IMR-90 (cell line): Measurements from ENCODE around the gene CDKAL1. TPM values are rescaled to one million over a fixed set of nuclear protein-coding genes. Genes with fewer than 3 reads are reported as not detected.

Experiments used
- ATAC-seq: fragments of 200-7000 bp; cut with Tn5 transposase; 2 replicates; pipeline ENCODE4 v1.9.1; 2020; ENCODE audit warnings: low read depth, mild to moderate bottlenecking, moderate library complexity
- BruUV-seq: library from RNA; stranded (reverse); fragments of 400-500 nt; replicated peaks from 2 replicates; lab custom pipeline; 2021; lab: Mats Ljungman, UMichigan
- CTCF ChIA-PET: fragments of 300-600 bp; formaldehyde crosslinking; extraction: SDS; loops from one replicate; lab custom pipeline; 2021; ENCODE audit warnings: antibody characterized with exemption; lab: Yijun Ruan, JAX
- POLR2A ChIA-PET: fragments of 300-600 bp; sonication (Branson Sonifier 250); formaldehyde crosslinking; loops from one replicate; lab custom pipeline; 2022; ENCODE audit warnings: antibody characterized with exemption; ENCODE audit not compliant: unreplicated experiment; lab: Charles Lee
- DNase-seq: peaks from one replicate; pipeline ENCODE4 v3.0.0; 2013
- H2AFZ ChIP-seq: replicated peaks from 2 replicates; pipeline ENCODE3; 2013; ENCODE audit warnings: low read length, mild to moderate bottlenecking; ENCODE audit not compliant: poor library complexity
- H2AK5ac ChIP-seq: 2 replicates; pipeline ENCODE4 v1.6.1; 2013; ENCODE audit warnings: low read depth, low read length, inconsistent platforms
- H2AK9ac ChIP-seq: replicated peaks from 2 replicates; pipeline ENCODE3; 2013; ENCODE audit warnings: mild to moderate bottlenecking, low read depth, low read length, moderate library complexity; ENCODE audit not compliant: poor library complexity
- H2BK120ac ChIP-seq: 2 replicates; pipeline ENCODE4 v1.6.1; 2013; ENCODE audit warnings: low read depth, low read length, inconsistent platforms
- H2BK15ac ChIP-seq: 3 replicates; pipeline ENCODE4 v1.6.1; 2013; ENCODE audit warnings: low read depth, low read length, inconsistent platforms
- H2BK20ac ChIP-seq: 2 replicates; pipeline ENCODE4 v1.6.1; 2013; ENCODE audit warnings: low read depth, mild to moderate bottlenecking, inconsistent platforms, low read length, moderate library complexity
- H2BK5ac ChIP-seq: 2 replicates; pipeline ENCODE4 v1.6.1; 2013; ENCODE audit warnings: mild to moderate bottlenecking, low read depth, low read length, inconsistent platforms; ENCODE audit not compliant: poor library complexity, severe bottlenecking
- H3K14ac ChIP-seq: replicated peaks from 2 replicates; pipeline ENCODE4 v1.6.1; 2013; ENCODE audit warnings: low read depth, low read length, inconsistent platforms
- H3K18ac ChIP-seq: 2 replicates; pipeline ENCODE4 v1.6.1; 2013; ENCODE audit warnings: low read depth, low read length, control low read depth
- H3K23ac ChIP-seq: 2 replicates; pipeline ENCODE4 v1.6.1; 2013; ENCODE audit warnings: low read depth, low read length, inconsistent platforms
- H3K27ac ChIP-seq: 2 replicates; pipeline ENCODE4 v1.5.1; 2013; ENCODE audit warnings: mild to moderate bottlenecking, control low read depth, low read length; ENCODE audit not compliant: insufficient read depth
- H3K27me3 ChIP-seq: 2 replicates; pipeline ENCODE4 v1.6.1; 2013; ENCODE audit warnings: low read length; ENCODE audit not compliant: control insufficient read depth, insufficient read depth
- H3K36me3 ChIP-seq: 2 replicates; pipeline ENCODE4 v1.6.1; 2013; ENCODE audit warnings: low read length, mixed read lengths; ENCODE audit not compliant: control insufficient read depth, insufficient read depth
- H3K4ac ChIP-seq: 2 replicates; pipeline ENCODE4 v1.6.1; 2013; ENCODE audit warnings: low read depth, low read length, inconsistent platforms
- H3K4me1 ChIP-seq: 2 replicates; pipeline ENCODE4 v1.6.1; 2013; ENCODE audit warnings: low read length, mixed read lengths; ENCODE audit not compliant: control insufficient read depth, insufficient read depth
- H3K4me2 ChIP-seq: 2 replicates; pipeline ENCODE4 v1.6.1; 2013; ENCODE audit warnings: low read depth, mild to moderate bottlenecking, control low read depth, low read length, moderate library complexity
- H3K4me3 ChIP-seq: 2 replicates; pipeline ENCODE4 v1.5.1; 2013; ENCODE audit warnings: low read depth, mild to moderate bottlenecking, control low read depth, low read length, moderate library complexity; ENCODE audit not compliant: insufficient read depth
- H3K56ac ChIP-seq: 2 replicates; pipeline ENCODE4 v1.6.1; 2013; ENCODE audit warnings: low read length, inconsistent platforms; ENCODE audit not compliant: insufficient read depth; ENCODE audit errors: extremely low read depth
- H3K79me1 ChIP-seq, 2 experiments: 2 replicates each; pipeline ENCODE4 v1.6.1; 2013; ENCODE audit warnings: low read length in 2 of 2, inconsistent platforms in 1 of 2, low read depth in 1 of 2
- H3K9ac ChIP-seq: 2 replicates; pipeline ENCODE4 v1.6.1; 2013; ENCODE audit warnings: low read depth, low read length, control low read depth
- H3K9me1 ChIP-seq: 2 replicates; pipeline ENCODE4 v1.6.1; 2013; ENCODE audit warnings: low read length, inconsistent platforms; ENCODE audit not compliant: insufficient read depth
- H3K9me3 ChIP-seq: 2 replicates; pipeline ENCODE4 v1.6.1; 2013; ENCODE audit warnings: low read length; ENCODE audit not compliant: control insufficient read depth, insufficient read depth
- H4K20me1 ChIP-seq: 2 replicates; pipeline ENCODE4 v1.6.1; 2013; ENCODE audit warnings: low read length, inconsistent platforms; ENCODE audit not compliant: insufficient read depth
- H4K5ac ChIP-seq: 2 replicates; pipeline ENCODE4 v1.6.1; 2013; ENCODE audit warnings: mild to moderate bottlenecking, low read depth, low read length, control low read depth
- H4K8ac ChIP-seq, 2 experiments: 2 replicates each; pipeline ENCODE4 v1.6.1; 2013; ENCODE audit warnings: low read depth in 2 of 2, low read length in 2 of 2, control low read depth in 1 of 2, inconsistent platforms in 1 of 2
- H4K91ac ChIP-seq: 2 replicates; pipeline ENCODE4 v1.6.1; 2013; ENCODE audit warnings: low read depth, low read length, inconsistent platforms; ENCODE audit not compliant: insufficient read depth
- BHLHE40 ChIP-seq: fragments of 150-350 bp; IDR thresholded peaks from 2 replicates; pipeline ENCODE4 v1.6.1; 2016; ENCODE audit warnings: mild to moderate bottlenecking, low read depth, low read length
- CEBPB ChIP-seq: IDR thresholded peaks from 2 replicates; pipeline ENCODE4 v1.6.1; 2012; ENCODE audit warnings: low read depth, low read length, improper control_type of control experiment
- CHD1 ChIP-seq: IDR thresholded peaks from 2 replicates; pipeline ENCODE4 v1.6.1; 2012; ENCODE audit warnings: low read depth, low read length, improper control_type of control experiment
- CTCF ChIP-seq: conservative IDR thresholded peaks from 2 replicates; pipeline ENCODE4 v1.5.1; 2012; ENCODE audit warnings: mild to moderate bottlenecking, low read depth, low read length, improper control_type of control experiment
- ELK1 ChIP-seq: fragments of 150-350 bp; IDR thresholded peaks from 2 replicates; pipeline ENCODE4 v1.6.1; 2016; ENCODE audit warnings: low read depth, mild to moderate bottlenecking, low read length, moderate library complexity, borderline replicate concordance
- FOS ChIP-seq: fragments of 150-350 bp; IDR thresholded peaks from 2 replicates; pipeline ENCODE4 v1.6.1; 2016; ENCODE audit warnings: low read depth, low read length
- MAFK ChIP-seq: IDR thresholded peaks from 2 replicates; pipeline ENCODE4 v1.6.1; 2012; ENCODE audit warnings: low read depth, low read length, improper control_type of control experiment
- MAZ ChIP-seq: IDR thresholded peaks from 2 replicates; pipeline ENCODE4 v1.6.1; 2012; ENCODE audit warnings: low read depth, mild to moderate bottlenecking, low read length, improper control_type of control experiment, moderate library complexity, borderline replicate concordance
- MXI1 ChIP-seq: IDR thresholded peaks from 2 replicates; pipeline ENCODE4 v1.6.1; 2012; ENCODE audit warnings: low read depth, mild to moderate bottlenecking, low read length, moderate library complexity, borderline replicate concordance
- NFE2L2 ChIP-seq: fragments of 150-350 bp; IDR thresholded peaks from 2 replicates; pipeline ENCODE4 v1.6.1; 2016; ENCODE audit warnings: low read depth, mild to moderate bottlenecking, low read length
- POLR2A ChIP-seq: IDR thresholded peaks from 2 replicates; pipeline ENCODE4 v1.6.1; 2012; ENCODE audit warnings: mild to moderate bottlenecking, low read depth, low read length
- RAD21 ChIP-seq: IDR thresholded peaks from 2 replicates; pipeline ENCODE4 v1.6.1; 2012; ENCODE audit warnings: low read length, improper control_type of control experiment
- RCOR1 ChIP-seq: IDR thresholded peaks from 2 replicates; pipeline ENCODE4 v1.6.1; 2012; ENCODE audit warnings: mild to moderate bottlenecking, low read length, improper control_type of control experiment; ENCODE audit not compliant: insufficient replicate concordance
- RFX5 ChIP-seq: IDR thresholded peaks from 2 replicates; pipeline ENCODE4 v1.8.0; 2012; ENCODE audit warnings: low read depth, mild to moderate bottlenecking, low read length, moderate library complexity
- SMC3 ChIP-seq: fragments of 150-350 bp; IDR thresholded peaks from 2 replicates; pipeline ENCODE4 v1.6.1; 2016; ENCODE audit warnings: low read depth, mild to moderate bottlenecking, antibody characterized with exemption, low read length, moderate library complexity
- USF2 ChIP-seq: fragments of 150-350 bp; IDR thresholded peaks from 2 replicates; pipeline ENCODE4 v1.6.1; 2017; ENCODE audit warnings: mild to moderate bottlenecking, antibody characterized with exemption, low read length, low read depth
- WGBS, 2 experiments: methylation state at CpG; one replicate each; pipeline versions ENCODE4 v1.1.5 to v1.1.7; 2013; ENCODE audit warnings: missing lambda C conversion rate in 2 of 2; ENCODE audit not compliant: insufficient read length in 1 of 2; ENCODE audit errors: extremely low coverage in 2 of 2; 5-methylcytosine and 5-hydroxymethylcytosine counted together
- dilution Hi-C: fragments of 300-500 bp; cut with HindIII; formaldehyde crosslinking; loops from one replicate; pipeline ENCODE4 v1.14.3; 2018; ENCODE audit warnings: low sequenced_read_pairs; ENCODE audit not compliant: unreplicated experiment
- in situ Hi-C: fragments of 300-500 bp; cut with MboI; formaldehyde crosslinking; loops from 3 replicates; pipeline ENCODE4 v1.14.3; 2019; ENCODE audit warnings: low sequenced_read_pairs, inconsistent platforms, mixed read lengths
- intact Hi-C: fragments of 100-400 bp; cut with micrococcal nuclease; formaldehyde crosslinking; loops from 2 replicates; pipeline ENCODE4 v1.10.0; 2022
- polyA plus RNA-seq, 3 experiments: library from polyadenylated mRNA; depleted of rRNA; stranded (reverse); fragments of >200 nt; gene quantifications; 2 replicates each; pipeline ENCODE4 v1.2.3, GENCODE V29; 2012; ENCODE audit warnings: low replicate concordance in 1 of 3
- total RNA-seq: library from RNA; depleted of rRNA; stranded (reverse); fragments of >200 nt; gene quantifications from 2 replicates; pipeline ENCODE4 v1.2.3, GENCODE V29; 2012

Gene CDKAL1
- total and polyA plus RNA-seq, 2 of the 4 experiments (the other 2 are of a cell fraction), result 3.7 to 13.1 TPM

- no peak for ATAC-seq
- no peak overlapping the region for H4K5ac ChIP-seq
- no peak overlapping the region for H2AK9ac ChIP-seq
- no peak overlapping the region for H3K4ac ChIP-seq
- no peak overlapping the region for H3K4me2 ChIP-seq
- H3K27me3 ChIP-seq, result no peaks in the 10 kb centered on the region
- no peak overlapping the region for H2BK120ac ChIP-seq
- no peaks in the 10 kb centered on the region for H3K36me3 ChIP-seq
- peaks cover under 1% of the 10 kb centered on the region; the same call in 1 of the 2 replicates for H3K4me1 ChIP-seq
- no peak overlapping the region for H4K8ac ChIP-seq
- POLR2A ChIA-PET, result no interaction called here
- H3K18ac ChIP-seq, result no peak overlapping the region
- no peak overlapping the region for H3K56ac ChIP-seq
- TF ChIP-seq RFX5 (no peak), MAFK (no peak), USF2 (no peak), CEBPB (no peak), ELK1 (no peak), POLR2A (no peak), NFE2L2 (no peak), CHD1 (no peak), CTCF (no peak), SMC3 (no peak), BHLHE40 (no peak), MXI1 (no peak), RAD21 (no peak), FOS (no peak), RCOR1 (no peak), MAZ (no peak)
- CTCF ChIA-PET, result no interaction called here
- H2BK15ac ChIP-seq, result no peak overlapping the region
- H3K9me3 ChIP-seq, result no peaks in the 10 kb centered on the region
- no peaks in the 10 kb centered on the region for H3K9me1 ChIP-seq
- no peak overlapping the region for H2AFZ ChIP-seq
- no peak overlapping the region for H3K14ac ChIP-seq
- no peak overlapping the region for H4K91ac ChIP-seq
- no peak overlapping the region for H3K23ac ChIP-seq
- no peak overlapping the region for H3K4me3 ChIP-seq
- WGBS, 2 experiments, result no CpG with 5 or more reads among the region's 2 CpGs
- no peak overlapping the region for H3K27ac ChIP-seq
- no peak overlapping the region for H2BK20ac ChIP-seq
- H3K79me1 ChIP-seq, result peaks cover 0 to 17% of the 10 kb centered on the region in 2 experiments; a peak in 3 of 4 replicates
- no peaks in the 10 kb centered on the region for H4K20me1 ChIP-seq
- no peak overlapping the region for H2AK5ac ChIP-seq
- no TSS peak for BruUV-seq
- no peak overlapping the region for H2BK5ac ChIP-seq
- intact Hi-C loops (no loop called here), dilution Hi-C loops (no loop called here), in situ Hi-C loops (no loop called here)
- DNase-seq, result no peak
- H3K9ac ChIP-seq, result no peak overlapping the region
Measured at GRCh38 chr6:20746024-20746423, 211.8 kb downstream of the CDKAL1 start.
